Measurements from ENCODE around the gene ZFP57. TPM values are rescaled to one million over a fixed set of nuclear protein-coding genes. Genes with fewer than 3 reads are reported as not detected.
A peak's percentile ranks its signal among the peaks of the same experiment; 100 is the strongest.
"Not testable (repeated sequence)": the region's sequence is repeated elsewhere in the genome, so short reads cannot be mapped to it uniquely, and the experiment has no call there.

Gene ZFP57
- total RNA-seq, 1 experiment from 2014 or later = 6.4 TPM

DNA sequence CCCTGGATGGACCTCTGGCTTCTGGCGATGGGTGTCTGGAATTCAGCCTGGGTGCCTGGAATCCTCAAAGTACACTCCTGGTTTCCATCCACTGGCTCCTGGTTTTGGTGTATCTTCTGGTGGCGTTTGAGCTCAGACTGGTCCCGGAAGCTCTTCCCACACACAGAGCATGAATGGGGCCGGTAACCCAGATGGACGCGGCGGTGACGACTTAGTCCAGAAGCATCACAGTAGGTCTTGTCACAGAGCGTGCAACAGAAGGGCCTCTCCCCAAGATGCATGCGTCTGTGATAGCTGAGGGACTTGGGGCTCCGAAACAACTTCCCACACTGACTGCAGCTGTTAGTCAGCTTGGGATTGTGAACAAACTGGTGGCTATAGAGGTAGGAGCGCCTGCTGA lies 7.8 kb downstream of the ZFP57 start:
- no peak overlapping the region for H3K27ac Mint-ChIP-seq
- ATAC-seq (no peak), DNase-seq (ENCODE audit: low spot score) (no peak)
- H3K9me3 Mint-ChIP-seq = no peaks in the 10 kb centered on the region
- H3K36me3 Mint-ChIP-seq = 0 out of 2 replicates have a peak, but pooled peaks cover 3% of the 10 kb centered on the region
- H3K4me1 Mint-ChIP-seq = peaks cover 44% of the 10 kb centered on the region
- no peak overlapping the region for H3K4me3 Mint-ChIP-seq
- TF ChIP-seq, protein P1, sequence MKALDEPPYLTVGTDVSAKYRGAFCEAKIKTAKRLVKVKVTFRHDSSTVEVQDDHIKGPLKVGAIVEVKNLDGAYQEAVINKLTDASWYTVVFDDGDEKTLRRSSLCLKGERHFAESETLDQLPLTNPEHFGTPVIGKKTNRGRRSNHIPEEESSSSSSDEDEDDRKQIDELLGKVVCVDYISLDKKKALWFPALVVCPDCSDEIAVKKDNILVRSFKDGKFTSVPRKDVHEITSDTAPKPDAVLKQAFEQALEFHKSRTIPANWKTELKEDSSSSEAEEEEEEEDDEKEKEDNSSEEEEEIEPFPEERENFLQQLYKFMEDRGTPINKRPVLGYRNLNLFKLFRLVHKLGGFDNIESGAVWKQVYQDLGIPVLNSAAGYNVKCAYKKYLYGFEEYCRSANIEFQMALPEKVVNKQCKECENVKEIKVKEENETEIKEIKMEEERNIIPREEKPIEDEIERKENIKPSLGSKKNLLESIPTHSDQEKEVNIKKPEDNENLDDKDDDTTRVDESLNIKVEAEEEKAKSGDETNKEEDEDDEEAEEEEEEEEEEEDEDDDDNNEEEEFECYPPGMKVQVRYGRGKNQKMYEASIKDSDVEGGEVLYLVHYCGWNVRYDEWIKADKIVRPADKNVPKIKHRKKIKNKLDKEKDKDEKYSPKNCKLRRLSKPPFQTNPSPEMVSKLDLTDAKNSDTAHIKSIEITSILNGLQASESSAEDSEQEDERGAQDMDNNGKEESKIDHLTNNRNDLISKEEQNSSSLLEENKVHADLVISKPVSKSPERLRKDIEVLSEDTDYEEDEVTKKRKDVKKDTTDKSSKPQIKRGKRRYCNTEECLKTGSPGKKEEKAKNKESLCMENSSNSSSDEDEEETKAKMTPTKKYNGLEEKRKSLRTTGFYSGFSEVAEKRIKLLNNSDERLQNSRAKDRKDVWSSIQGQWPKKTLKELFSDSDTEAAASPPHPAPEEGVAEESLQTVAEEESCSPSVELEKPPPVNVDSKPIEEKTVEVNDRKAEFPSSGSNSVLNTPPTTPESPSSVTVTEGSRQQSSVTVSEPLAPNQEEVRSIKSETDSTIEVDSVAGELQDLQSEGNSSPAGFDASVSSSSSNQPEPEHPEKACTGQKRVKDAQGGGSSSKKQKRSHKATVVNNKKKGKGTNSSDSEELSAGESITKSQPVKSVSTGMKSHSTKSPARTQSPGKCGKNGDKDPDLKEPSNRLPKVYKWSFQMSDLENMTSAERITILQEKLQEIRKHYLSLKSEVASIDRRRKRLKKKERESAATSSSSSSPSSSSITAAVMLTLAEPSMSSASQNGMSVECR (CRISPR knock-in tag; IDR thresholded peaks at IDR 0.05; ENCODE audit: borderline replicate concordance) = no peak
- TF ChIP-seq, protein P2, sequence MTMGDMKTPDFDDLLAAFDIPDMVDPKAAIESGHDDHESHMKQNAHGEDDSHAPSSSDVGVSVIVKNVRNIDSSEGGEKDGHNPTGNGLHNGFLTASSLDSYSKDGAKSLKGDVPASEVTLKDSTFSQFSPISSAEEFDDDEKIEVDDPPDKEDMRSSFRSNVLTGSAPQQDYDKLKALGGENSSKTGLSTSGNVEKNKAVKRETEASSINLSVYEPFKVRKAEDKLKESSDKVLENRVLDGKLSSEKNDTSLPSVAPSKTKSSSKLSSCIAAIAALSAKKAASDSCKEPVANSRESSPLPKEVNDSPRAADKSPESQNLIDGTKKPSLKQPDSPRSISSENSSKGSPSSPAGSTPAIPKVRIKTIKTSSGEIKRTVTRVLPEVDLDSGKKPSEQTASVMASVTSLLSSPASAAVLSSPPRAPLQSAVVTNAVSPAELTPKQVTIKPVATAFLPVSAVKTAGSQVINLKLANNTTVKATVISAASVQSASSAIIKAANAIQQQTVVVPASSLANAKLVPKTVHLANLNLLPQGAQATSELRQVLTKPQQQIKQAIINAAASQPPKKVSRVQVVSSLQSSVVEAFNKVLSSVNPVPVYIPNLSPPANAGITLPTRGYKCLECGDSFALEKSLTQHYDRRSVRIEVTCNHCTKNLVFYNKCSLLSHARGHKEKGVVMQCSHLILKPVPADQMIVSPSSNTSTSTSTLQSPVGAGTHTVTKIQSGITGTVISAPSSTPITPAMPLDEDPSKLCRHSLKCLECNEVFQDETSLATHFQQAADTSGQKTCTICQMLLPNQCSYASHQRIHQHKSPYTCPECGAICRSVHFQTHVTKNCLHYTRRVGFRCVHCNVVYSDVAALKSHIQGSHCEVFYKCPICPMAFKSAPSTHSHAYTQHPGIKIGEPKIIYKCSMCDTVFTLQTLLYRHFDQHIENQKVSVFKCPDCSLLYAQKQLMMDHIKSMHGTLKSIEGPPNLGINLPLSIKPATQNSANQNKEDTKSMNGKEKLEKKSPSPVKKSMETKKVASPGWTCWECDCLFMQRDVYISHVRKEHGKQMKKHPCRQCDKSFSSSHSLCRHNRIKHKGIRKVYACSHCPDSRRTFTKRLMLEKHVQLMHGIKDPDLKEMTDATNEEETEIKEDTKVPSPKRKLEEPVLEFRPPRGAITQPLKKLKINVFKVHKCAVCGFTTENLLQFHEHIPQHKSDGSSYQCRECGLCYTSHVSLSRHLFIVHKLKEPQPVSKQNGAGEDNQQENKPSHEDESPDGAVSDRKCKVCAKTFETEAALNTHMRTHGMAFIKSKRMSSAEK (CRISPR knock-in tag; IDR thresholded peaks at IDR 0.05; ENCODE audit: borderline replicate concordance) = no peak
- TF ChIP-seq FOXP1 (CRISPR knock-in tag; IDR thresholded peaks at IDR 0.05; ENCODE audit: borderline replicate concordance) (no peak), NFYB (CRISPR knock-in tag; conservative IDR thresholded peaks at IDR 0.05; ENCODE audit: low read depth) (no peak), NR3C1 (CRISPR knock-in tag; conservative IDR thresholded peaks at IDR 0.05; ENCODE audit: low read depth) (no peak), SMAD3 (CRISPR knock-in tag; IDR thresholded peaks at IDR 0.05; ENCODE audit: borderline replicate concordance) (no peak), ZNF219 (CRISPR knock-in tag; IDR thresholded peaks at IDR 0.05; ENCODE audit: borderline replicate concordance) (no peak)
- TF ChIP-seq, protein P3, sequence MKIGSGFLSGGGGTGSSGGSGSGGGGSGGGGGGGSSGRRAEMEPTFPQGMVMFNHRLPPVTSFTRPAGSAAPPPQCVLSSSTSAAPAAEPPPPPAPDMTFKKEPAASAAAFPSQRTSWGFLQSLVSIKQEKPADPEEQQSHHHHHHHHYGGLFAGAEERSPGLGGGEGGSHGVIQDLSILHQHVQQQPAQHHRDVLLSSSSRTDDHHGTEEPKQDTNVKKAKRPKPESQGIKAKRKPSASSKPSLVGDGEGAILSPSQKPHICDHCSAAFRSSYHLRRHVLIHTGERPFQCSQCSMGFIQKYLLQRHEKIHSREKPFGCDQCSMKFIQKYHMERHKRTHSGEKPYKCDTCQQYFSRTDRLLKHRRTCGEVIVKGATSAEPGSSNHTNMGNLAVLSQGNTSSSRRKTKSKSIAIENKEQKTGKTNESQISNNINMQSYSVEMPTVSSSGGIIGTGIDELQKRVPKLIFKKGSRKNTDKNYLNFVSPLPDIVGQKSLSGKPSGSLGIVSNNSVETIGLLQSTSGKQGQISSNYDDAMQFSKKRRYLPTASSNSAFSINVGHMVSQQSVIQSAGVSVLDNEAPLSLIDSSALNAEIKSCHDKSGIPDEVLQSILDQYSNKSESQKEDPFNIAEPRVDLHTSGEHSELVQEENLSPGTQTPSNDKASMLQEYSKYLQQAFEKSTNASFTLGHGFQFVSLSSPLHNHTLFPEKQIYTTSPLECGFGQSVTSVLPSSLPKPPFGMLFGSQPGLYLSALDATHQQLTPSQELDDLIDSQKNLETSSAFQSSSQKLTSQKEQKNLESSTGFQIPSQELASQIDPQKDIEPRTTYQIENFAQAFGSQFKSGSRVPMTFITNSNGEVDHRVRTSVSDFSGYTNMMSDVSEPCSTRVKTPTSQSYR (CRISPR knock-in tag; IDR thresholded peaks at IDR 0.05) = no peak
- POLR2A ChIA-PET = no interaction called here
- CTCF ChIA-PET = interaction anchor here (0.7 to 6.2 kb wide), 5 partner anchors 12 to 23 kb away, joined by 3 to 58 read pairs (median 4); no protein-coding TSS in a partner anchor
- H3K27me3 Mint-ChIP-seq (ENCODE audit: low read depth) = peaks cover 40% of the 10 kb centered on the region

DNA sequence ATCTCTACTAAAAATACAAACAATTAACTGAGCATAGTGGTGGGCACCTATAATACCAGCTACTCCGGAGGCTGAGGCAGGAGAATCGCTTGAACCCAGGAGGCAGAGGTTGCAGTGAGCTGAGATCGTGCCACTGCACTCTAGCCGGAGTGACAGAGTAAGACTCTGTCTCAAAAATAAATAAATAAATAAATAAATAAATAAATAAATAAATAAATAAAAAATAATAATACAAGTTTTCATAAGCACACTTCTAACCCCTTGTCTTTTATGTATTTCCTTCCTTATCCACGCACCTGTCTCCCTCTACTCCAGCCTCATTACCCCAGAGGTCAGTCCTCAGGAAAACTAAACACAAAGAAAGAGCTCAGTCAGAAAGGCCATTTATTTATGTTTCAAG lies 8.8 kb downstream of the ZFP57 start:
- H3K27ac Mint-ChIP-seq; DNase-seq (ENCODE audit: low spot score); H3K4me3 Mint-ChIP-seq; ATAC-seq; H3K36me3 Mint-ChIP-seq; POLR2A ChIA-PET; H3K9me3 Mint-ChIP-seq: not testable (repeated sequence)
- CTCF ChIA-PET = interaction anchor here (1.1 to 6.2 kb wide), 4 partner anchors 13 to 23 kb away, joined by 3 to 58 read pairs (median 22); no protein-coding TSS in a partner anchor
- peak; percentile 44; the same call in 1 of the 2 replicates for TF ChIP-seq HMGA2 (CRISPR knock-in tag; IDR thresholded peaks at IDR 0.05)
- Mint-ChIP-seq H3K27me3 (ENCODE audit: low read depth) (peaks cover 44% of the 10 kb centered on the region), H3K4me1 (peaks cover 44% of the 10 kb centered on the region)

DNA sequence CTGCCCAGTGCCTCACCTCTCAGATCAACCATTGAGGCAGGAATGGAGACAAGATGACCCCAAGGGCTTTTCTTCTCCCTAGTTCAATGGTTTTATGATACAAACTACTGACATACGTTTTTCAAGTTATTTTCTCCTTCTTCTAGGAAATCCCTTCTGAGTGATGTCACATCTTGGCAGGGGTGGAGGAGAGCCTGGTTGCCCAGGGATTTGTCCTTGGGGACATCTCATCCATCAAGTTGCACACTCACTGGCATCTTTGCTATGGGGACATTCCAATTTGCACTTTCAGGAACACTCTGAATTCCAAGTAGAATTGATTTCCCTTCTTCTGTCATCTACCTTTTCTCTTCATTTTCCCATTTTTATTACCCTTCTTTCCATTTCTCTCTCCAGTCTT lies 9.9 kb downstream of the ZFP57 start:
- ChIA-PET POLR2A (interaction anchor here (0.6 kb wide), 1 partner anchor 74 kb away, joined by 3 read pairs; no protein-coding TSS in a partner anchor), CTCF (interaction anchor here (0.8 to 6.2 kb wide), 5 partner anchors 9 to 25 kb away, joined by 3 to 58 read pairs (median 9); no protein-coding TSS in a partner anchor)
- Mint-ChIP-seq H3K4me3 (no peak overlapping the region), H3K4me1 (peaks cover 44% of the 10 kb centered on the region), H3K36me3 (0 out of 2 replicates have a peak, but pooled peaks cover 3% of the 10 kb centered on the region), H3K27me3 (ENCODE audit: low read depth) (peaks cover 42% of the 10 kb centered on the region), H3K27ac (no peak overlapping the region), H3K9me3 (no peaks in the 10 kb centered on the region)
- DNase-seq (ENCODE audit: low spot score) = no peak
- ATAC-seq = no peak
- TF ChIP-seq, protein P4, sequence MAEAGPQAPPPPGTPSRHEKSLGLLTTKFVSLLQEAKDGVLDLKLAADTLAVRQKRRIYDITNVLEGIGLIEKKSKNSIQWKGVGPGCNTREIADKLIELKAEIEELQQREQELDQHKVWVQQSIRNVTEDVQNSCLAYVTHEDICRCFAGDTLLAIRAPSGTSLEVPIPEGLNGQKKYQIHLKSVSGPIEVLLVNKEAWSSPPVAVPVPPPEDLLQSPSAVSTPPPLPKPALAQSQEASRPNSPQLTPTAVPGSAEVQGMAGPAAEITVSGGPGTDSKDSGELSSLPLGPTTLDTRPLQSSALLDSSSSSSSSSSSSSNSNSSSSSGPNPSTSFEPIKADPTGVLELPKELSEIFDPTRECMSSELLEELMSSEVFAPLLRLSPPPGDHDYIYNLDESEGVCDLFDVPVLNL (CRISPR knock-in tag; IDR thresholded peaks at IDR 0.05; ENCODE audit: borderline replicate concordance, low read depth) = no peak
- TF ChIP-seq, protein P5, sequence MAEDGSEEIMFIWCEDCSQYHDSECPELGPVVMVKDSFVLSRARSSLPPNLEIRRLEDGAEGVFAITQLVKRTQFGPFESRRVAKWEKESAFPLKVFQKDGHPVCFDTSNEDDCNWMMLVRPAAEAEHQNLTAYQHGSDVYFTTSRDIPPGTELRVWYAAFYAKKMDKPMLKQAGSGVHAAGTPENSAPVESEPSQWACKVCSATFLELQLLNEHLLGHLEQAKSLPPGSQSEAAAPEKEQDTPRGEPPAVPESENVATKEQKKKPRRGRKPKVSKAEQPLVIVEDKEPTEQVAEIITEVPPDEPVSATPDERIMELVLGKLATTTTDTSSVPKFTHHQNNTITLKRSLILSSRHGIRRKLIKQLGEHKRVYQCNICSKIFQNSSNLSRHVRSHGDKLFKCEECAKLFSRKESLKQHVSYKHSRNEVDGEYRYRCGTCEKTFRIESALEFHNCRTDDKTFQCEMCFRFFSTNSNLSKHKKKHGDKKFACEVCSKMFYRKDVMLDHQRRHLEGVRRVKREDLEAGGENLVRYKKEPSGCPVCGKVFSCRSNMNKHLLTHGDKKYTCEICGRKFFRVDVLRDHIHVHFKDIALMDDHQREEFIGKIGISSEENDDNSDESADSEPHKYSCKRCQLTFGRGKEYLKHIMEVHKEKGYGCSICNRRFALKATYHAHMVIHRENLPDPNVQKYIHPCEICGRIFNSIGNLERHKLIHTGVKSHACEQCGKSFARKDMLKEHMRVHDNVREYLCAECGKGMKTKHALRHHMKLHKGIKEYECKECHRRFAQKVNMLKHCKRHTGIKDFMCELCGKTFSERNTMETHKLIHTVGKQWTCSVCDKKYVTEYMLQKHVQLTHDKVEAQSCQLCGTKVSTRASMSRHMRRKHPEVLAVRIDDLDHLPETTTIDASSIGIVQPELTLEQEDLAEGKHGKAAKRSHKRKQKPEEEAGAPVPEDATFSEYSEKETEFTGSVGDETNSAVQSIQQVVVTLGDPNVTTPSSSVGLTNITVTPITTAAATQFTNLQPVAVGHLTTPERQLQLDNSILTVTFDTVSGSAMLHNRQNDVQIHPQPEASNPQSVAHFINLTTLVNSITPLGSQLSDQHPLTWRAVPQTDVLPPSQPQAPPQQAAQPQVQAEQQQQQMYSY (CRISPR knock-in tag; IDR thresholded peaks at IDR 0.05) = no peak

All from WTC11 (cell line).